ENCODE data around the gene CPZ. TPM values are rescaled to one million over a fixed set of nuclear protein-coding genes. Genes with fewer than 3 reads are reported as not detected.

Gene CPZ
- total and polyA plus RNA-seq, 2 of the 4 experiments (the other 2 are of a cell fraction) = 0.90 to 10.3 TPM

DNA sequence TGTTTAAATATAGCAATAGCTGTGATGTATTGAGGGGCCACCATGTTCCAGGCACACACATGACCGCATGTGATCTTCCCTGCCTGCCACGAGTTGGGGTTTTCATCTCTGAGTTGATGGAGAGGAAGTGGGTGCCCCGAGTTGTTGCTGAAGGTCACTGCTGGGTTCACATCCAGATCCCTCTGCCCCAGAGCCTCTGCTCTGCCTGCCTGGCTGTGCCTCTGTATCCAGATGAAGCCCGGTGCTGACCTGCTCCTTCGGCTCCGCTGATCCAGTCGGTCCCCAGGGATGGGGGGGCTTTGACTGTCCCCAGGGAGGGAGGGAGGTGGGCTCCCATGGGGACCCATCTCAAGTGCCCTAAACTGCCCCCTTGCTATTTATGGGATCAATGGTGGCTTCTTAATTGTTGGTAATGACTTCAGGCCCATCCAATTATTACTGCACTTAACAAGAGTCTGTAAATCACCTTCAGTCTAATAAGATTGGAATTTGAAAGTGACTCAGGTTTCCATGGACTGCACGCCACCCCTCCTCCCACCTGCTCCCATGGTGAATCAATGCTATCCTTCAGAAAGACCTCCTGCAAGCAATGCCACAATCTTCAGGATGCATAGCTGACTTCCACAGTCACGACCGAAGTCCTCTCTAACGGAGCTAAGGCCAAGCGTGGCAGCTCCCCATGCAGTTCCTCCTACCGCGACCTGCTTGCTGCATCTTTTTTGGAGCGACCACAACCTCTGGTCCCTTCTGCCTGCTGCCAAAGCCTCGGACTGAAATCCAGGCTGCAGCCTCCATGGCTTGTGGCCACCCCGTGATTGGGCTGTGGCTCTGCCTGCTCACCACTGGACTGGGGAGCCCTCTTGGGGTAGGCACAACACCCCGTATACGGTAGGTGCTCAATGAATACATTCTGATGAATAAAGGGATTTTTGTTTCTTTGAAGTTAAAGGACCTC, 73.1 kb downstream of the CPZ start:
- POLR2A ChIA-PET (ENCODE audit: unreplicated experiment) = no interaction called here
- Histone ChIP-seq H3K14ac (replicated peaks; ENCODE audit: low read depth, low read length) (no peak overlapping the region), H2AK5ac (ENCODE audit: low read depth, low read length) (no peak overlapping the region), H3K4me3 (ENCODE audit: insufficient read depth, low read depth, low read length) (no peak overlapping the region), H4K20me1 (ENCODE audit: insufficient read depth, low read length) (no peaks in the 10 kb centered on the region), H3K18ac (ENCODE audit: low read depth, low read length) (no peak overlapping the region), H3K36me3 (ENCODE audit: control insufficient read depth, insufficient read depth, low read length) (no peaks in the 10 kb centered on the region), H3K4me2 (ENCODE audit: low read depth, low read length) (no peak overlapping the region), H3K79me1 (ENCODE audit: low read depth in 1 of 2, low read length in 2 of 2) (no peaks in the 10 kb centered on the region), H4K8ac (ENCODE audit: low read depth in 2 of 2, low read length in 2 of 2) (no peak overlapping the region), H2BK5ac (ENCODE audit: low read depth, low read length, poor library complexity, severe bottlenecking) (no peak overlapping the region), H3K9ac (ENCODE audit: low read depth, low read length) (no peak overlapping the region), H3K4ac (ENCODE audit: low read depth, low read length) (no peak overlapping the region), H2BK120ac (ENCODE audit: low read depth, low read length) (no peak overlapping the region), H3K23ac (ENCODE audit: low read depth, low read length) (no peak overlapping the region), H4K91ac (ENCODE audit: insufficient read depth, low read depth, low read length) (no peak overlapping the region), H2BK20ac (ENCODE audit: low read depth, low read length) (no peak overlapping the region), H3K9me3 (ENCODE audit: control insufficient read depth, insufficient read depth, low read length) (no peaks in the 10 kb centered on the region), H2AK9ac (replicated peaks; ENCODE audit: low read depth, low read length, poor library complexity) (no peak overlapping the region), H3K9me1 (ENCODE audit: insufficient read depth, low read length) (no peaks in the 10 kb centered on the region), H2BK15ac (ENCODE audit: low read depth, low read length) (no peak overlapping the region), H2AFZ (replicated peaks; ENCODE audit: low read length, poor library complexity) (no peak overlapping the region), H3K56ac (ENCODE audit: extremely low read depth, insufficient read depth, low read length) (no peak overlapping the region), H3K27ac (ENCODE audit: insufficient read depth, low read length) (no peak overlapping the region), H3K27me3 (ENCODE audit: control insufficient read depth, insufficient read depth, low read length) (no peaks in the 10 kb centered on the region), H4K5ac (ENCODE audit: low read depth, low read length) (no peak overlapping the region), H3K4me1 (ENCODE audit: control insufficient read depth, insufficient read depth, low read length) (no peaks in the 10 kb centered on the region)
- dilution Hi-C loops (cut with HindIII; ENCODE audit: low sequenced_read_pairs, unreplicated experiment) (no loop called here), intact Hi-C loops (cut with micrococcal nuclease) (no loop called here), in situ Hi-C loops (cut with MboI; ENCODE audit: low sequenced_read_pairs) (no loop called here)
- DNase-seq (peak; percentile 5), ATAC-seq (ENCODE audit: low read depth) (no peak)
- CTCF ChIA-PET = no interaction called here
- no peak for TF ChIP-seq CEBPB (IDR thresholded peaks at IDR 0.05; ENCODE audit: low read depth, low read length)
- no peak for TF ChIP-seq CHD1 (IDR thresholded peaks at IDR 0.05; ENCODE audit: low read depth, low read length)
- TF ChIP-seq, protein P1, sequence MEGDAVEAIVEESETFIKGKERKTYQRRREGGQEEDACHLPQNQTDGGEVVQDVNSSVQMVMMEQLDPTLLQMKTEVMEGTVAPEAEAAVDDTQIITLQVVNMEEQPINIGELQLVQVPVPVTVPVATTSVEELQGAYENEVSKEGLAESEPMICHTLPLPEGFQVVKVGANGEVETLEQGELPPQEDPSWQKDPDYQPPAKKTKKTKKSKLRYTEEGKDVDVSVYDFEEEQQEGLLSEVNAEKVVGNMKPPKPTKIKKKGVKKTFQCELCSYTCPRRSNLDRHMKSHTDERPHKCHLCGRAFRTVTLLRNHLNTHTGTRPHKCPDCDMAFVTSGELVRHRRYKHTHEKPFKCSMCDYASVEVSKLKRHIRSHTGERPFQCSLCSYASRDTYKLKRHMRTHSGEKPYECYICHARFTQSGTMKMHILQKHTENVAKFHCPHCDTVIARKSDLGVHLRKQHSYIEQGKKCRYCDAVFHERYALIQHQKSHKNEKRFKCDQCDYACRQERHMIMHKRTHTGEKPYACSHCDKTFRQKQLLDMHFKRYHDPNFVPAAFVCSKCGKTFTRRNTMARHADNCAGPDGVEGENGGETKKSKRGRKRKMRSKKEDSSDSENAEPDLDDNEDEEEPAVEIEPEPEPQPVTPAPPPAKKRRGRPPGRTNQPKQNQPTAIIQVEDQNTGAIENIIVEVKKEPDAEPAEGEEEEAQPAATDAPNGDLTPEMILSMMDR (conservative IDR thresholded peaks at IDR 0.05; ENCODE audit: low read depth, low read length) = no peak
- no peak for TF ChIP-seq MAZ (IDR thresholded peaks at IDR 0.05; ENCODE audit: borderline replicate concordance, low read depth, low read length)
- TF ChIP-seq RCOR1 (IDR thresholded peaks at IDR 0.05; ENCODE audit: insufficient replicate concordance, low read length) = no peak
- BruUV-seq (replicated peaks) = no TSS peak
- 77% methylated on average over 7 of the region's 19 CpGs; no CpG with 5 or more reads in 1 of the 2 experiments for WGBS, 2 experiments (ENCODE audit: extremely low coverage in 2 of 2, insufficient read length in 1 of 2)
